Activated naive CD4-positive, alpha-beta T cell treated with anti-CD3 and anti-CD28 coated beads, Interleukin-2, amount 10 ng/mL, durations not matched to agents 7 days and 5 days (primary cell): ENCODE measurements around the gene SUCLG1.
"Not testable (repeated sequence)": the region's sequence is repeated elsewhere in the genome, so short reads cannot be mapped to it uniquely, and the experiment has no call there.

Source experiments
- CTCF ChIA-PET: fragments of 350-600 bp; sonication (Branson Sonifier 250); formaldehyde crosslinking; loops from one replicate; lab custom pipeline; 2021; ENCODE audit warnings: antibody characterized with exemption; lab: Charles Lee
- DNase-seq: peaks from one replicate; pipeline ENCODE4 v3.0.0-alpha.2; 2020
- H3K27ac Mint-ChIP-seq: one replicate; pipeline ENCODE4 v1.8.0; 2021; ENCODE audit warnings: mild to moderate bottlenecking, moderate library complexity, mixed read lengths
- H3K27me3 Mint-ChIP-seq: one replicate; pipeline ENCODE4 v1.8.0; 2021; ENCODE audit warnings: mild to moderate bottlenecking, mixed read lengths
- H3K36me3 Mint-ChIP-seq: one replicate; pipeline ENCODE4 v1.8.0; 2021; ENCODE audit warnings: mixed read lengths
- H3K4me1 Mint-ChIP-seq: one replicate; pipeline ENCODE4 v1.8.0; 2021; ENCODE audit warnings: mixed read lengths
- H3K4me3 Mint-ChIP-seq: one replicate; pipeline ENCODE4 v1.8.0; 2021; ENCODE audit warnings: mild to moderate bottlenecking, moderate library complexity, mixed read lengths
- H3K9me3 Mint-ChIP-seq: one replicate; pipeline ENCODE4 v1.8.0; 2021; ENCODE audit warnings: mixed read lengths

SUCLG1 gene

DNA sequence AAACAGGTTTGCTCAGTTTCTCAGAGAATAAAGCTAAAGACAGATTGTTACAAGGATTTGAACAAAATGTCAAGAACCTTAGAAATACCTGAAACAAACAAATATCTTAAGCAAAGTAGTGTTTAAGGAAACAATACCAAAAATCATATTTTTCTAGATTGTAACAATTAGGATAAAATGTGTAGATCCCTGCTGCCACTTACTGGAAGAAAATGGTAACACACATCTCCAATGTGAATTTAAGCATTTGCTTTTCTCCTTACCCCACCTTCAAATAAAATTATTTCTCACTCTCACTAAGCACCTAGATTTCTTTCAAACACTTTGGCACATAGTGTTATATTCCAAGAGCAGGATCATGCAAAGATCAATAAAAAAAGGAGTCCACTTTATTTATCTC, 34.9 kb downstream of the SUCLG1 start:
- no peak for DNase-seq
- no peaks in the 10 kb centered on the region for H3K9me3 Mint-ChIP-seq
- no peak overlapping the region for H3K27ac Mint-ChIP-seq
- no peaks in the 10 kb centered on the region for H3K27me3 Mint-ChIP-seq
- H3K4me1 Mint-ChIP-seq: no peaks in the 10 kb centered on the region
- H3K4me3 Mint-ChIP-seq: no peak overlapping the region
- CTCF ChIA-PET: interaction anchor here (0.9 to 1.1 kb wide), 2 partner anchors 108 to 114 kb away, joined by 3 to 8 read pairs; no protein-coding TSS in a partner anchor
- H3K36me3 Mint-ChIP-seq: peaks cover 34% of the 10 kb centered on the region

DNA sequence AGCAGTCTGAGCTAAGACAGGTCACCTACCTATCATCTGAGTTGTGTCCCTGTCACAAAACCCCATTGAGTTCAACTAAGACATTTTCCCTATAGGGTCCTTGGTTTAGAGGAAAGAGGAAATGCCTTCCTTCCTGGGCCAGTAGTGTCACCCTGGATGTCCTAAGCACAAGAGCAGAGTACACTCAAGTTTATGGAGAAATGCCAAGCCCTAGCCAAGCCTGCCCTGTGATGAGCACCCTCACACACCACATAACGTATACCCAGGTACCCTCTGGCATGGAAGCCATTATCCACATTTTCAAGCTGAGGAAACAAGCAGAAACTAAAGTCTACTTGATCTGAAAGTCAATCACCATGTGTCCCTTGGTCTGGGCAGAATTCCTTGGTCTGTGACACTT, 37.3 kb downstream of the SUCLG1 start:
- H3K36me3 Mint-ChIP-seq: peaks cover 24% of the 10 kb centered on the region
- no peak overlapping the region for H3K4me3 Mint-ChIP-seq
- H3K4me1 Mint-ChIP-seq: peaks cover 5% of the 10 kb centered on the region
- H3K27ac Mint-ChIP-seq: peak overlapping the region; percentile 46
- DNase-seq: no peak
- H3K9me3 Mint-ChIP-seq: no peaks in the 10 kb centered on the region
- CTCF ChIA-PET: interaction anchor here (1.7 kb wide), 1 partner anchor 107 kb away, joined by 4 read pairs; no protein-coding TSS in a partner anchor
- H3K27me3 Mint-ChIP-seq: peaks cover 6% of the 10 kb centered on the region

DNA sequence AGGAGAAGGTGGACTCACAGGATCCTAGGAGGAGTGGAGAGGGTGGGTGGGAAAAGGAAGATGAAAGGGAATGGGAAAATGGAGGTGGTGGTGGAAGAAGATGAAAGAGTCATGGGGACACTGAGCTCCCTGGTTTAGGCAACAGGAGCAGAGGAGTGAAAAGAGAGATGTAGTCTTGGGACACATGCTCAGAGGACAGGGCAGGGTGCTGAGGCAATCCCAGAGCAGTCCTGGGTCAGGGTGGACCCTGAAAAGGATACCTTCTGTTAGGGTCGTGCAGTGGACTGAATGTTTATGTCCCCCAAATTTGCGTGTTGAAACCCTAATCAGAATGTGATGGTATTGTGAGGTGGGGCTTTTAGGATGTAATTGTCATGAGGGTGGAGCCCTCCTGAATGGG, 37.9 kb downstream of the SUCLG1 start:
- CTCF ChIA-PET: interaction anchor here (1.7 kb wide), 1 partner anchor 106 kb away, joined by 4 read pairs; no protein-coding TSS in a partner anchor
- Mint-ChIP-seq H3K4me1 (peaks cover 5% of the 10 kb centered on the region), H3K27me3 (peaks cover 6% of the 10 kb centered on the region), H3K4me3 (no peak overlapping the region), H3K36me3 (peaks cover 24% of the 10 kb centered on the region), H3K9me3 (no peaks in the 10 kb centered on the region), H3K27ac (no peak overlapping the region)
- DNase-seq: no peak

DNA sequence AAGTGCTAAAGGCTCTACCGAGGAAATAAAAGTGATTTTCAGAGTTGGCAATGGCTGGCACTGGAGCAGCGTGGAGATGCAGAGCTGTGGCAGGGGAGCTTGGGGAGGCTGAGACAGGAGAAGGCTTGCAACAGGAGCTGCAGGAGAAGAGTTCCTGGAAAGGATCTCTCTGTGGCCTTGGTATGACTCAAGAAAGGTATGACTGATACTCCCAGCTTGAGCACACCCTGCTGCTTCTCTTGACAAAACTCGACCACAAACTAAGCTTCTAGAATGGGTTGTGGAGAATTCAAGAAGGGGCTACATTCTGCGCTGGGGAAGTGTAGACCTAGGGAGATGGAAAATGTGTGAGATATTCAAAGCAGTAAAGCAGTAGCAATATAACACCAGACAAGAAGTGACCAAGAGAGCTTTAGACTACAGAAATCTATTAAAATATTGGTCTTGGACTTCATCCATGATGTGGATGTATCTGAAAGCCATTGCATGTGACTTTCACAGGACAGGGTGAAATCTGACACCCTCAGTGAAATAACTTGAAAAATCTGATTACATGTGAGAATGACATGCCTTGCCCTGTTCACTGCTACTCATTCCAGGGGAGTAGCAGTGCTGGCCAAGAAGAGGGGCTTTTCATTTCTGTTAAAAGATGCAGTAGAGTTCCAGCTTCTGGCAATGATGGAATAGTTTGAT, 41.5 kb downstream of the SUCLG1 start:
- Mint-ChIP-seq H3K9me3 (no peaks in the 10 kb centered on the region), H3K27me3 (peaks cover 20% of the 10 kb centered on the region), H3K36me3 (peaks cover 4% of the 10 kb centered on the region), H3K4me1 (peaks cover 5% of the 10 kb centered on the region), H3K27ac (no peak overlapping the region), H3K4me3 (no peak overlapping the region)
- CTCF ChIA-PET: interaction anchor here (0.9 to 1.9 kb wide), 2 partner anchors 16 to 103 kb away, joined by 3 to 6 read pairs; no protein-coding TSS in a partner anchor
- no peak for DNase-seq

DNA sequence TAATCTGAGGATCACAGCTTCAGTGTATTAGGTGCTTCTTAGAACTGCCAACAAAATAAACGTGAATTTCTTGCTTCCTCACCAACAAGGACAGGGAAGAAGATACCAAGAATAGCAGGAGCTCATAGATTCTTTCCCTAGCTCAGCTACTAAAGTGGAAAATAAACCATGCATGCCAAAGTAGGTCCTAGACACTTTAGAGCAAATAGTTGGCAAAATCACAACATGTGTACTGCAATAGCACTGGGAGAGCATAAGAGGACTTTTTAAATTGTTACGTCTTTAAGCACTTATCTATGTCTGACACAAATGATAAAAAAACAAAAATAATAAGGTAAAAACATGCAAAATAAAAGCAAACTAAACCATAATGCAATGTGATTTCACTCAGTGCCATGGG, 49.5 kb downstream of the SUCLG1 start:
- CTCF ChIA-PET: no interaction called here

DNA sequence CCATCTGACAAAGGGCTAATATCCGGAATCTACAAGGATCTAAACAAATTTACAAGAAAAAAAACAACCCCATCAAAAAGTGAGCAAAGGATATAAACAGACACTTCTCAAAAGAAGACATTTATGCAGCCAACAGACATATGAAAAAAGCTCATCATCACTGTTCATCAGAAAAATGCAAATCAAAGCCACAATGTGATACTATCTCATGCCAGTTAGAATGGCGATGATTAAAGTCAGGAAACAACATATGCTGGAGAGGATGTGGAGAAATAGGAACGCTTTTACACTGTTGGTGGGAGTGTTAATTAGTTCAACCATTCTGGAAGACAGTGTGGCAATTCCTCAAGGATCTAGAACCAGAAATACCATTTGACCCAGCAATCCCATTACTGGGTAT, 57.0 kb downstream of the SUCLG1 start:
- not testable (repeated sequence) for H3K4me1 Mint-ChIP-seq, H3K36me3 Mint-ChIP-seq, H3K9me3 Mint-ChIP-seq, H3K27me3 Mint-ChIP-seq, DNase-seq, H3K4me3 Mint-ChIP-seq, H3K27ac Mint-ChIP-seq
- CTCF ChIA-PET: interaction anchor here (1.4 kb wide), 1 partner anchor 15 kb away, joined by 3 read pairs; no protein-coding TSS in a partner anchor

More for the DNA sequence above, 49.5 kb downstream of the SUCLG1 start:
- DNase-seq: no peak
- no peaks in the 10 kb centered on the region for H3K4me1 Mint-ChIP-seq
- no peaks in the 10 kb centered on the region for H3K9me3 Mint-ChIP-seq
- peaks cover 4% of the 10 kb centered on the region for H3K27me3 Mint-ChIP-seq
- H3K4me3 Mint-ChIP-seq: no peak overlapping the region
- no peaks in the 10 kb centered on the region for H3K36me3 Mint-ChIP-seq
- no peak overlapping the region for H3K27ac Mint-ChIP-seq

DNA sequence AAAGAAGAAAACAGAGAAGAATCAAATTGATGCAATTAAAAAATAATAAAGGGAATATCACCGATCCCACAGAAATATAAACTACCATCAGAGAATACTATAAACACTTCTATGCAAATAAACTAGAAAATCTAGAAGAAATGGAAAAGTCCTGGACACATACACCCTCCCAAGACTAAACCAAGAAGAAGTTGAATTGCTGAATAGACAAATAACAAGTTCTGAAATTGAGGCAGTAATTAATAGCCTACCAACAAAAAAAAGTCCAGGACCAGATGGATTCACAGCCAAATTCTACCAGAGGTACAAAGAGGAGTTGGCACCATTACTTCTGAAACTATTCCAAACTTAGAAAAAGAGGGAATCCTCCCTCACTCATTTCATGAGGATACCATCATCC, 59.2 kb downstream of the SUCLG1 start:
- H3K4me1 Mint-ChIP-seq, H3K36me3 Mint-ChIP-seq, H3K27ac Mint-ChIP-seq, DNase-seq, H3K4me3 Mint-ChIP-seq, H3K27me3 Mint-ChIP-seq, CTCF ChIA-PET, H3K9me3 Mint-ChIP-seq: not testable (repeated sequence)

DNA sequence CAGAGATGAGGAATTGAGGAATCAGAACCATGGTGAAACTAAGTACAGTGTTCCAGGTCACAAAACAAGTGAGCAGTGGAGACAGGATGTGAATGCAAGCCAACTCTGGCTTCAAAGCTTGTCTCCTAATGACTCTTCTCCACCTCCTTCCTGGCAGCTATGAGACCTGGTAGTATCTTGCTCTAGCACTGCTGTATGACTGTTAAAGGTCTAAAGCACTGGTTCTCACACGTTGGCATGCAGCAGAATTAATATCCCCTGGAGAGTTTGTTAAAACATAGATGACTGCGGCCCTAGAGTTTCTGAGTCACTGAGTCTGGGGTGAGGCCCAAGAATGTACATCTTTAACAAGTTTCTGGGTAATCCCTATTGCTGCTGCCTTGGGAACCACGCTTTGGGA, 63.3 kb downstream of the SUCLG1 start:
- Mint-ChIP-seq H3K4me3 (no peak overlapping the region), H3K36me3 (no peaks in the 10 kb centered on the region), H3K4me1 (no peaks in the 10 kb centered on the region), H3K9me3 (no peaks in the 10 kb centered on the region), H3K27ac (no peak overlapping the region), H3K27me3 (no peaks in the 10 kb centered on the region)
- CTCF ChIA-PET: no interaction called here
- DNase-seq: no peak

DNA sequence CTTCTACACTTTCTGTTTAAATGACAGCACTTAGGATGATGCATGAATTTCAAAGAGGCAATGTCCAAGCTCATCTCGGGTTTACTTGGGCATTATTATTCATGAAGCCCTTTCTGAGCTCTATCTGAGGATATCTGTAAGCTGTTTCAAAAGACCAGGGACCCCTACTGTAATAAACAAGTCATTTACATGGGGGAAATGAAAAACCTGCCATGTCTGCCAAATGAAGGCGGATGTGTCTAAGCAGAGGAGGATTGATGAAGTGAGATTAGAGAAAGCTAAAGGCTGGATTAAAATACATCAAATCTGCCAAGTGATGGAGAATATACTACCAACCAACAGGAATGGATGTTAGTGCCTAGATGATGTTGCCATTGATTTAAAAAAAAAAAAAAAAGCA, 64.5 kb downstream of the SUCLG1 start:
- H3K4me3 Mint-ChIP-seq: no peak overlapping the region

DNA sequence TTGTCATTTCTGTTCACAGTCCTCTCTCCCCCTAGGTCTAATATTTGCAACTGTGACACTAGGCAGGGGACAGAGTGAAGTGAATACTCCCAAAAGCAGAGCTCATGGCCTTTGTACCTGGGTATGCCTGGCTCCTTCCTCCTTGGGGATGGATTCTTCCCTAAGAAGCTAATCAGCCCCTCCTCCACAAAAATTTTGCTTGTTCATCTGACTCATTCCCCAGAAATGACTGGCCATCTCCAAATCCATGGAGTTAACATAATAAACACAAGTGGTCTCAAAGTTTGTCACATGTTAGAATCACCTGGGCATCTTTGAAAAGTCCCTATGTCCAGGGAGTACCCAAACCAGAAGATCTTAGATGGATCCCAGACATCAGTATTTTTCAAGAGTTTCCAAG, 65.3 kb downstream of the SUCLG1 start:
- Mint-ChIP-seq H3K4me3 (no peak overlapping the region), H3K4me1 (no peaks in the 10 kb centered on the region), H3K27ac (no peak overlapping the region), H3K36me3 (no peaks in the 10 kb centered on the region), H3K27me3 (no peaks in the 10 kb centered on the region), H3K9me3 (no peaks in the 10 kb centered on the region)
- DNase-seq: no peak
- CTCF ChIA-PET: interaction anchor here (0.9 to 1.1 kb wide), 2 partner anchors 21 to 31 kb away, joined by 3 read pairs; no protein-coding TSS in a partner anchor

More for the DNA sequence above, 64.5 kb downstream of the SUCLG1 start:
- Mint-ChIP-seq H3K36me3 (no peaks in the 10 kb centered on the region), H3K27me3 (no peaks in the 10 kb centered on the region), H3K27ac (no peak overlapping the region), H3K4me1 (no peaks in the 10 kb centered on the region), H3K9me3 (no peaks in the 10 kb centered on the region)
- DNase-seq: no peak
- CTCF ChIA-PET: interaction anchor here (0.7 kb wide), 1 partner anchor 905 kb away, joined by 3 read pairs; no protein-coding TSS in a partner anchor

DNA sequence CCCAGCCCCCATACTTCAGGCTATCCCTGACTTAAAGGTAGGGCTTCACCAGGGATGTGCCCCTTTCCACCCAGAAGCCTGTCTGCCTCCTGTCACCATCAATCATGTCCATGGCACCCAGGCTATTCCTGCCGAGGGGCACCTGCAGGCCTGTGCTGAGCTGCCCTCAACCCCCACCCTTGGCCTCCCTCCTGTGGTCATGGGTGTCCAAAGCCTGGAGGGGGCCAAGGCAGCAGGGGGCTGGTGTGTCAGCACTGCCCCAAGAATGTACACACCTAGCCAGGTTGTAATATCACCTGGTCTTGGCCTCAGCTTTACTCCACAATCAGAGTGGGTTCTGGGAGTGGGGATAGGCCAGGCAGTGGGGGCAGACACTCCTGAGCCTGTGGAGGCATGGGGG, 69.3 kb downstream of the SUCLG1 start:
- DNase-seq: no peak
- CTCF ChIA-PET: no interaction called here

DNA sequence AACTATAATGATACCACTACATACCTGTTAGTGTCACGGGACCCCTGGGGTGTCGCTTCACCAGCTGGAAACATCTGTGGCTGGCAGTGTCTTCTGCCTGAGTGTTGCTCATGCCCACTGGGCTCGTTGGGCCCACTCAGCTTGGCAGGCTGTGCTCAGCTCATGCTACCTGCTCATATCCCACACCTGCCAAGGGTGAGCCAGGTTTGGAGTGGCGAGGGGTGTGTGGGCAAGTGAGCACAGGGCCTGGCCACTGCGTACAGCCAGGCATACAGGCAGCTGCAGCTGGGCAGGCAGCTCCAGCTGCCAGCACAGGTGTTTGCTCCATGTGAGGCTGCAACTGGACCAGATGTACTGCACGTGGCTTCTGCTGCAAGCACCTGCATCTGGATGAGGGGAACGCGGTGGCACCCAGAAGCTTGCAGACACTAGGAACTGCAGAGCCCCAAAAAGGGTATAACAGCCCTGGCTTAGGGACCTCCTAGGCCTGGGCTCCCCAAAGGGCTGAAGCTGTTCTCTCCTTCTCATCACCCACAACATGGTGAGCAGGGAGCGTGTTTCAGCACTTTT, 70.1 kb downstream of the SUCLG1 start:
- CTCF ChIA-PET: no interaction called here
- Mint-ChIP-seq H3K36me3 (no peaks in the 10 kb centered on the region), H3K9me3 (no peaks in the 10 kb centered on the region), H3K4me3 (no peak overlapping the region), H3K4me1 (no peaks in the 10 kb centered on the region), H3K27me3 (peaks cover 5% of the 10 kb centered on the region), H3K27ac (no peak overlapping the region)
- DNase-seq: no peak

More for the DNA sequence above, 69.3 kb downstream of the SUCLG1 start:
- H3K27me3 Mint-ChIP-seq: peaks cover 5% of the 10 kb centered on the region
- H3K9me3 Mint-ChIP-seq: no peaks in the 10 kb centered on the region
- H3K4me3 Mint-ChIP-seq: no peak overlapping the region
- no peaks in the 10 kb centered on the region for H3K36me3 Mint-ChIP-seq
- no peaks in the 10 kb centered on the region for H3K4me1 Mint-ChIP-seq
- no peak overlapping the region for H3K27ac Mint-ChIP-seq

DNA sequence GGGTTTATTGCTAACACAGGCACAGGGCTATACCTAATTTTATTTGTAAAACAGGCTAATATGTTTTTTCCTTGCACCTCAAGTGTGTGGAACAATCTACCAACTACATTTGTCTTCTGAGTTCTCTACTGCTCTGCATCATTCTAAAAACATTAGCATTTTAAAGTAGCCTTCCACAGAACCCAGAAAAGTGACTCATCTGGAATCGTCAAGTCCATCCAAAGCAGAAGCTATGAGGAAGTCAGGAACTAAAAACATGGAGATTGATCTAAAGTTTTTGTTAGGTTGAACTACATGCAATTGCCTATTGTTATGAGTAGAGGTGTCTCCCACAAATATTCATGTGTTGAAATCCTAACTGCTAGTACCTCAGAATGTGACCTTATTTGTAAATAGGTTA, 70.9 kb downstream of the SUCLG1 start:
- DNase-seq: no peak
- no peak overlapping the region for H3K27ac Mint-ChIP-seq
- H3K27me3 Mint-ChIP-seq: peaks cover 5% of the 10 kb centered on the region
- no peaks in the 10 kb centered on the region for H3K9me3 Mint-ChIP-seq
- CTCF ChIA-PET: no interaction called here
- H3K4me1 Mint-ChIP-seq: no peaks in the 10 kb centered on the region
- H3K36me3 Mint-ChIP-seq: no peaks in the 10 kb centered on the region
- no peak overlapping the region for H3K4me3 Mint-ChIP-seq

DNA sequence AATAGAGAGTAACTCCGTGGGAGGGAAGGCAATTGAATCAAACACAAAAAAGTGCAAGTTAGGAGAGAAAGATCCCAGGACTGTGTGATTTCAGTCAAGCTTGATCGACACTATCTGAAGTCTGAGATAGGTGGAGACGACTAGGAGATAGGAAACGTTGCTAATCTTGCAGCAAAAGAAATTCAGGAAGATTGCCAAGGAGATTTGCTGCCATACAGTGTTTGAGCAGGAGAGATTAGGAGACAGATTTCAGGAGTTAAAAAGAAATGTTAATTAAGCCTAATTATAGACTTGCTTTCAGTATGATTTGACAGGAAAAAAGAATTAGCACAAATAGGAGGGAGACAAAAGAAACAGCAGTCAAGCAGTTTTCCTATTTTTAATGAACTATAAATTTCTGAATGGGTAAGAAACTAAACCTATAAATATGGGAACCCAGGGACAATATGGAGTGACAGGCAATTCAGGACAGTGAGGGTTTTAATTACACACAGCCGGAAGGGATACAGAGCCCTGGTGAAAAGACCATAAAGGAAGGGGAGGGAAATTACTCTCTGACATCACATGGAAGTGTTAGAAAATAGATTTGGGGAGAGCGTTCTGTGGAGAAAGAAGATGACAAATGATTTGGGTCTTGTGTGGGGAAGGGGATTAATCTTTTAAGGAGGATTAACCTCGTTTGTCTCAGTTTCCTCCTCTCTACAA, 72.6 kb downstream of the SUCLG1 start:
- Mint-ChIP-seq H3K36me3 (no peaks in the 10 kb centered on the region), H3K4me1 (no peaks in the 10 kb centered on the region), H3K27ac (no peak overlapping the region), H3K27me3 (peaks cover 5% of the 10 kb centered on the region), H3K9me3 (no peaks in the 10 kb centered on the region), H3K4me3 (no peak overlapping the region)
- DNase-seq: no peak
- CTCF ChIA-PET: interaction anchor here (1.2 kb wide), 1 partner anchor 21 kb away, joined by 3 read pairs; no protein-coding TSS in a partner anchor
